ENCODE data around the gene SGSH.
"Not testable (repeated sequence)": the region's sequence is repeated elsewhere in the genome, so short reads cannot be mapped to it uniquely, and the experiment has no call there.

SGSH gene

GRCh38 chr17:80220054-80220735 is at the start of gene SGSH, which contains the start of gene SLC26A11:
Gene SGSH, minus strand, starts transcription at chr17:80220333. Its CDS starts 20 bp downstream, at chr17:80220313.
Gene SLC26A11, plus strand, starts transcription at chr17:80220427. Its CDS starts 1,134 bp downstream, at chr17:80221561.
- DNase-seq = peak; percentile 86

GRCh38 chr17:80269405-80269807 is 49.3 kb upstream of the SGSH start:
- no peak for DNase-seq

GRCh38 chr17:80268427-80268826 is 48.3 kb upstream of the SGSH start:
- no peak for DNase-seq

- no peak for DNase-seq
These were observed 47.3 kb upstream of the SGSH start for GRCh38 chr17:80267391-80267790.

- no peak for DNase-seq
These were observed 45.3 kb upstream of the SGSH start for GRCh38 chr17:80265205-80266068.

- no peak for DNase-seq
These were observed 44.3 kb upstream of the SGSH start for GRCh38 chr17:80264205-80265075.

GRCh38 chr17:80263253-80264204 is 43.4 kb upstream of the SGSH start:
- peak; percentile 90 for DNase-seq

GRCh38 chr17:80262775-80263244 is 42.7 kb upstream of the SGSH start:
- DNase-seq = no peak

GRCh38 chr17:80262291-80262690 is 42.2 kb upstream of the SGSH start:
- DNase-seq = no peak

GRCh38 chr17:80261895-80262279 is 41.8 kb upstream of the SGSH start:
- no peak for DNase-seq

GRCh38 chr17:80261159-80261894 is 41.2 kb upstream of the SGSH start:
- peak; percentile 57 for DNase-seq

- DNase-seq = peak; percentile 57
These were observed 40.6 kb upstream of the SGSH start, which contains the start of gene RNF213 for GRCh38 chr17:80260791-80261158. Gene RNF213, plus strand, starts transcription at chr17:80260852. Its CDS starts 2,830 bp downstream, at chr17:80263682.

GRCh38 chr17:80260069-80260535 is 40.0 kb upstream of the SGSH start:
- peak; percentile 78 for DNase-seq

GRCh38 chr17:80259457-80260068 is 39.4 kb upstream of the SGSH start:
- no peak for DNase-seq

- not testable (repeated sequence) for DNase-seq
These were observed 38.2 kb upstream of the SGSH start for GRCh38 chr17:80258296-80258695.

GRCh38 chr17:80257716-80258213 is 37.6 kb upstream of the SGSH start:
- DNase-seq = no peak

- DNase-seq = no peak
These were observed 35.9 kb upstream of the SGSH start for GRCh38 chr17:80256034-80256350.

- DNase-seq = no peak
These were observed 34.5 kb upstream of the SGSH start for GRCh38 chr17:80254396-80255251.

Data from right hindlimb (tissue), 1 donor.